ENCODE results near the gene AGBL1.

GRCh38 chr15:86905625-86906256 lies 826.1 kb downstream of the AGBL1 start:
- no peak for TF ChIP-seq POLR2A (IDR thresholded peaks at IDR 0.05)
- no peak for TF ChIP-seq CTCF (IDR thresholded peaks at IDR 0.05)
